HG03095 (cell line): ENCODE results near the gene SARDH.
"Not testable (repeated sequence)": the region's sequence is repeated elsewhere in the genome, so short reads cannot be mapped to it uniquely, and the experiment has no call there.

Experiments used
- ATAC-seq: cut with Tn5 transposase; IDR thresholded peaks from one replicate; pipeline ENCODE4 v1.9.1; 2021; ENCODE audit warnings: moderate library complexity; ENCODE audit not compliant: unreplicated experiment

Gene SARDH

DNA sequence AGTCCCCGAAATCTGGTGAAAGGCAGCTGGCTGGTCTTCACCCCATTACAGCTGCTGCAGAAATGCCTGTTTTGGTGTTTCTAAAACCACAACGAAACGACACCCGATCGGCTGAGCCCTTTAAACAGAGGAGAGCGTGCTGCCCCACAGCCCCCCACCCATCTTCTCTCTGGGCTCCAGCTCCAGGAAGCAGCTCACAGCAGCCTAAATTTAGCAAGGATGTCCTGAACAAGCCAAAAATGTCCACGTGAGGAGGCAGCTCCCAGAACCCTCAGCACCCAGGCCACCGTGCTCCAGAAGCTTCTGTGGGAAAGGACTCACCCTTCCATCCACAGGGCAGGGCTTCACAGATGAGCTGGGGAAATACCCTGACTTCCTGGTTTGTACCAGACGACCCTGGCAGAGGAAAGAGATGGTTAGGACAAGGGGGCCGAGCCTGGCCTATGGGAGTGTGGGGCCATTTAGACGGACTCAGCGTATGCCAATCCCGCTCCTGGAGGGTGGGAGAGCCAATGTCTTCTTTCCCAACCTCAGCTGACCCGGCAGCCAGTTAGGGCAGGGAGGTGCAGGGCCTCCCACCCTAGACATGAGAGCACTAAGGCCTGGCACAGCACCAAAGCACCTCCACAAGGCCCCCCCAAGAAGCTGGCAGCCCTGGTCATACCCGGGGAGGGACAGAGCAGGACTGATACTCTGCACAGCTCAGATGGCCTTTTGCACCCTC, 39.1 kb upstream of the SARDH start:
- ATAC-seq = no peak

DNA sequence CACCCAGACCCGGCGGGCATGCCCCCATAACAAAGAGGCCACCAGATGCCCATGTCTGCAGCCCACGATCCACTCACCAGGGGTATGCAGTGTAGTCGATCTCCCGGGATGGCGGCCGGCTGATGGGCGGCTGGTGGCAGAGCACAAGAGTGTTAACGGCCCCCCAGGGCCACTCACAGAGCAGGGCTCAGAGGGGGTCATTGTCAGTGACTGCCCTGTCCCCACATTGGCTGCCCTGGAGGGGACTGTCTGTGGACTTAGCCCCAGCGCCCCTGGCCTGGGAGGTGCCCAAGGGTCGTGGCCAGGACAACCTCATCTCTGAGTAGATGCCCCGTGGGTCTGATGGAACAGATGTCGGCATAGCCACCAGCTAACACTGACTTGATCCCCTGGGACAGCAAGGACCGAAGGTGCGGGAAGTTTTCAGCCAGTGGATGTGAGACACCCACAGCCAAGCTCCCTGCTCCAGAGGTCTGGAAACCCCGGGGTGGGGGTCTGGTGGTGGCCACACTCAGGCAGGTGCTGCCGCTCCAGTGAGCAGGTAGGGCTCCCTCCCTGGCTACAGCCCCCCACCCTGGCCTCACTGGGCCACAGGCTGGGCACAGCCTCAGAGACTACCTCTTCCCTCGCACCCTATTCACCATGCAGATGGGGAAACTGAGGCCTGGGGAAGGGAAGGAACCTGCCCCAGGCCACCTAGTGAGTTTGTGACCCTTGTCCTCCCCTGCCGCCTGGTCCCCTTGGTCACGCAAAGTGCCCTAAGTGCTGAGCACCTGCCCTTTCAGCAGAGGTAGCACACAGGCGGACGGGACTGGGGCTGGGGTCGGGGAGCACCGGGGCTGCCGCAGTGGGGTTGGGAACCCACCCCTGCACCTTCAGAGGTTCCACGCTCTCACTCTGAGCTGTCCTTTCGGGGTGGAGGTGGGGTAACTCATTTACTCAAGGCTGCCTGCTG, 38.1 kb upstream of the SARDH start:
- ATAC-seq = no peak

DNA sequence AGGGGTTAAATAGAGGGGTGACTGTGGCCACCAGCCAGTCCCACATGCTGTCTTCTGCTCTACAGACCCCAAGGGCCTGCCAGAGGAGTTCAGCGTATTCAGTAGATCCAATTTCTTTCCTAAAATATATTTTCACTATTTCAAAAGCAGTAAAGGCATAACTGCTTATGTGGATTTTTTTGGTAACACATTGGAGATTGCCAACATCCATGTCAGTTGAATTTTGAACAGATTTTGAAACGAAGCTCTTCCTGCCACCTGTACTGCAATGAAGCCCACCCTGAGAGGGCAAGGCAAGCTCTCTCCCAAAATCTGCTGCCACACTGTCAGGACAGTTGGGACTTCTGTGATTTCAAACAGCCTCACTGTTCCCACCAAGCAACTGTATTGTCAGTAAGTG, 37.1 kb upstream of the SARDH start:
- no peak for ATAC-seq

DNA sequence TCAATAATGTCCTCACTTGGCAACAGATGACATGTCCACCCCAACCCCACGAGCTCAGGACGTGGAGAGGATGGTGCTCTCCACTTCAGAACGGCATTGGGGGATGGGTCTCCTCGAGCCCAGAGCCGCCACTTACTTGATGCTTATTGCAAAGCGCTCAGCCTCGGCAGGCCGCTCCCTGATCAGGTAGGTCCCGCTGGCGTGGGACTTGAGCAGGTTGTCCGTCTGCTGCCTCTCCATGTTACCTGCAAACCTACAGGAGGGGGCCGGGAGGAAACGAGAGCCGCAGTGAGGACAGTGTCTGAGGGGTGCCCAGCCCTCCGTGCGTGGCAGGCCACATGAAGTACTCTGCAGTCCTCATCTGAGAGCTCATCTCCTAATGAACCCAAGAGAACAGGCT, 36.6 kb upstream of the SARDH start:
- ATAC-seq = no peak

DNA sequence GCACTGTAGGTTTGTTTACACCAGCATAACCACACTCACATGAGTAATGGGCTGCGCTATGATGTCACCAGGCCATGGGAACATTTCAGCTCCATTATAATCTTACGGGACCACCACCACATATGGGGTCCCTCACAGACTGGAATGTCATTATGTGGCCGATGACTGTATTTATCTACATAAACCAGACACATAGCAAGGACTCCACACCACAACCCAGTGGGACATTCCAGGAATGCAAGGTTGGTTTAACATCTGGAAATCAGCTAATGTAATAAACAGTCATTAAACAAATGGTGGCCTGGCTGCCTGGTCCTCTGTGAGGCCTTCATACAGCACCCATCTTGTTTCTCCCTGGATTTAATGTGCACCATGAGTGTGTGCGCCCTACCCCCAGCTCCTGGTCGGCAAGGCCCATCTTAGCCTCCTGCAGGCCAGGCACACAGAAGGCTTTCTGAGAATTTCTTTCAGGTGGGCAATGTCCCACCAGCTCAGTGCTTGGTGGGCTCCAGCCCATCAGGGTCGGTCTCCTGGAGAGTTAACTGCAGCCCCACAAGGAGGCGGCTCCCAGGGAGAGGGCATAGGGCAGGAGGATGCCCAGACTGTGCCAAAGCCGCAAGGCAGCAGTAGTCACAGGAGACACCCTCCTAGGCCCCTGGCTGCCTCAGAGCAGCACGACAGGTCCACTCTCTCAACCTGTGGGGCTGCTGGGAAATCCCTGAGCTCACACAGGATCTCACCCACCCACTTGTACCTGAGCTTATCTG, 35.9 kb upstream of the SARDH start:
- no peak for ATAC-seq

DNA sequence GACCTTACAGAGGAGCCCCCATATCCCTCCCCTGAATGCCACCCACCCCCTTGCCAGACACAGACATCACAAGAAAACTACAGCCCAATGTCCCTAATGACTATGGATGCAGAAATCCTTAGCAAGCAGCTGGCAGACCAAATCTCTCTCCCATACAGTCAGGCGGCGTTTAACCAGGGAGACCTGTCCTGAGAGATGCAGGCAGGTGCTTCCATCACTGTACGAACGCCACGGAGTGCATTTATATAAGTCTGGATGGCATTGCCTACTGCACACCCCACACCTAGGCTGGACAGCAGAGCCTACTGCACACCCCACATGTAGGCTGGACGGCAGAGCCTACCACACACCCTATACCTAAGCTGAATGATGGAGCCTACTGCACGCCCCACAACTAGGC, 34.4 kb upstream of the SARDH start:
- no peak for ATAC-seq

DNA sequence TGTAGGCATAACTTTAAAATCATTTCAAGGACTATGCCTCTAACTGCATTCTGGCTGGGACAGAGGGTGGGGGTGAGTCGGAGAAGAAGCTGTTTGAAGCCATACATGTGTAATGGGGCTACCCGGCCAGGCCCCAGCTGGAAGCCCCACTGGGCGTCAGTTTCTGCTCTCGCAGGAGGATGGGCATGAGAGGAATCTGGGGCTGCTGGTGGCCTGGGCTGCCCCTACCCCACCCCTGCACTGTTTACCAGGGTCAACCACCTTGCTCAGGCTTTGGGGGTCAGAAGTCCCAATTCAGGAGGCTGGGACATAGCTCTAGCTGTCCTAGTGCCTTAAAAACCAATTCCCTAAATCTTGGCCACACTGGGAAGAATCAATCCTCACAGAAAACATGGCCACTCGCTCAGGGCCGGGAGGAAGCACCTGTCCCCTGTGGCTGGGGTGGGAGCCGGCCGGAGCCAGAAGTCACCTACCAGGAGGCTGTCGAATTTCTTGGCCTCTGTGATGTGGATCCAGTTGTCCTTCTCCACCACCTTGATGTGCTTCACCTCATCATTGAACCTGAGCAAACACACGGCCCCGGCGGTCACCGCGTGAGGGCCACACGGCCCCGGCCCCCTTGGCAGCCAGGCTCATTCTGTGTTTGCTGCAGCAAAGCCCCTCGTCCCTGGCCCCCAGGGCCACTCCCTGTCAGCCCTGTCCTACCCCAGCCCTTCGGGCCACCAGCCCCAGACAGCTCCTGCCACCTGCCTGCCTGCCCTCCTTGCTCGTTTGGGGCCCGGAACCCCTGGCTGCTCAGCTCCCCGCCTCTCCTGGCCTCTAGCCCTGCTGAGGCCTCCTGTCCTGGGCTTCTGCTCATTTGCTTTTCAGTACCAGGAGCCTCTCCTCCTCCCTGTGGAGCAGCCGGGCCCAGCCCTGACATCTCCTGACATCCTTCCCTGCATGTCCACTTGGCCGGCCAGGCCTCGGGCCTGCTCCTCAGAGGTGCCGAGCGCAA, 33.6 kb upstream of the SARDH start:
- no peak for ATAC-seq

DNA sequence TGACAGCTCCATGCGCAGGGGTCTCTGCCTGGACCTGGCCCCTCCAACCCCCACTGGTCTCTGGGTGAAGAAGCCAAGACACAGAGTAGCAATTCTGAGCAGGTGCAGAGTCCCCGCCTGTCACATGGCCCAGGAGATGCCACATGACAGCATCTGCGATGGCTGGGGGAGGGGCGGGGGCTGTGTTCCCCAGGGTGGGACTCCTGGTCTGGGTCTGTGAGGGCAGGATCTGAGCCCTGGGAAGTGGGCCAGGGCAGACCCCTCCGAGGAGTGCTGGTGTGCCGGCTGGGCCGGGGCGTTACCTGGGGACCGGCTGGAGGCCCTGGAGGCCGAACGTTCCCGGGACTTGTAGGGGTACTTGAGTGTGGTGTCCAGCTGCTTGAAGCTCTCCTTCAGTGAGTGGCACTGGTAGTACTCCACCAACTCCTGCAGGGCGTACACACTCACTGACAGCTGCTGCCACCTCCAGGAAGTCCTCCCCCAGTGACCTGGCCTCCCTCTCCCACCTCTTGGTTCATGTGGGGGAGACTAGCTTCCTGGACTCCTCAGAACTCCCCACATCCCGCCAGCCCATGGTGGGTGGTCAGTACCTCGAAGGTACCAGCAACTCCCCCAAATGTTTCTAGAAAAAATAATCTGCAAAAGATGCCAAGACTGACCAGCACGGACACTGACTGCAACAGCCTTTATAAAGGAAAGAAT, 32.1 kb upstream of the SARDH start:
- no peak for ATAC-seq

DNA sequence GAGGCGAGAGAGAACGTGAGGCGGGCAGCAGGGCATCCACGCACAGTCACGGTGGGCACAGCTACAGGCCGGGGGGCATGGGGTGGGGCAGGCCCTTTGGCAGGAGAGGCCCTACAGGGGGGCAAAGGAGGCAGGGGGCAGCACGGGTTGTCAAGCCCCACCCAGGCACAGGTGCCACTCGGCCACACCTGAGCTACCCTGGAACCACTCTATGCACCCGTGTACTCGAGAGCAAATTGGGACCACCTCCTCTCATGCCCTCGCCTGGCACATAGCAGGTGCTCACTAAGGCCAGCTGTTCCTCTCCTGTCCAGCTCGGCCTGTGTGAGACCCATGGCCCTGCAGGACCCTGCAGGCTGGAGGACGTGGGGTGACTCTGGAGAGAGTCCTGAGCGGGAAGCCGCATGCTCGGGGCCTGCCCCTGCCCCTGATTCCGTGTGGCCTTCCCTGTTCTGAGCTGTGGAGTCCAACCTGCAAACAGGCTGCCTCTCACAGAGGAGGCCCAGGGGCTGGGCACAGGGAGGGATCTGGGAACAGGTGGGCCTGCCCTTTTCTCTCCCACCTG, 31.4 kb upstream of the SARDH start:
- ATAC-seq = no peak

DNA sequence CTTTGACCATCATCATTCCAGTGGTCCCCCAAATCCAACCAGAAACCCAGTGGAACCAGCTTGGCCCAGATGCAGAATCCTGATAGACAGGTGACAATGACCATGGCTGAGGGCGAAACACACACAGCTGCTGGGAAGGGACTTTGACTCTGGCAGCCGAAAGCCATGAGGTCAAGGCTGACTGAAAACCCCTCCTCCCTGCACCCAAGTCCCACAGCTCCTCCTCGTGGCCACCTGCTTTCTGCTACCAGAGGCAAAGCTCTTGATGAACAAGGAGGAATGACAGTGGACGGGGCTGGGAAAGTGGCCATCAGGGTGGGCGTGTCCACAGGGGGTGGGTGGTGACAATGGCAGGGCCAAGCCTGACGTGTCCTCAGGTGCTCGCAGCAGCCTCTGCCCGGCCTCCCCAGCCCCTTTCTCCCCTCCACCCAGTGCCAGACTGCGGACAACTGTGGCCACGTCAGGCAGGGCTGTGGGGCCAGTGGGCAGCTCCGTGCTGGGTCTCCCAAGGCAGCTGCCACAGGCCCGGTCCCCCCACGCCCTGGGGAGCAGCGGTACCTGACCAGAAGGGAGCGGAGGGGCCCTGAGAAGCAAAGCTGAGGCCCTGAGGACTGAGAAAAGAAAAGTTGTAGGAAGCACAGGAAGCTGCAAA, 30.8 kb upstream of the SARDH start:
- ATAC-seq = no peak

DNA sequence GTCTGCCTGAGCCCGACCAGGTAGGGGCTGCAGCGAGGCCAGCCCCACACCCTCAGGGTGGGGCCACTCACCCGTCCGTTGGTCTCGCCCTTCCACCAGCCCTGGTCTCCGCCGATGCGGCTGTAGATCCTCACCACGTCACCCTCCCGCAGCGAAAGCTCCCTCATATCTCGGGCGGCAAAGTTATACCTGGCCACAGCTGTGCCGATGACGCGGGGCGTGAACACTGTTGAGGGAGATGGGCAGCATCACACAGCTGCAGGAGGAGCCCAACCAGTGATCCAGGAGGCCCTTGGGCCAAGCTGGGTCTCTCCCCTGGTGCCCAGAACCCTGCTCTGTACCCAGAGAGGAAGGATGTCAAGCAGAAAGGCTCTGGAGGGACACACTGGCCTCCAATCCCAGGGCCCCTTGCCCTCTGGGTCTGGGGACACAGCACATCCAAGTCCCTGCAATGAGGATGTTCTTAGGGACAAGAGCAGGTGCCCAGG, 30.3 kb upstream of the SARDH start:
- no peak for ATAC-seq

DNA sequence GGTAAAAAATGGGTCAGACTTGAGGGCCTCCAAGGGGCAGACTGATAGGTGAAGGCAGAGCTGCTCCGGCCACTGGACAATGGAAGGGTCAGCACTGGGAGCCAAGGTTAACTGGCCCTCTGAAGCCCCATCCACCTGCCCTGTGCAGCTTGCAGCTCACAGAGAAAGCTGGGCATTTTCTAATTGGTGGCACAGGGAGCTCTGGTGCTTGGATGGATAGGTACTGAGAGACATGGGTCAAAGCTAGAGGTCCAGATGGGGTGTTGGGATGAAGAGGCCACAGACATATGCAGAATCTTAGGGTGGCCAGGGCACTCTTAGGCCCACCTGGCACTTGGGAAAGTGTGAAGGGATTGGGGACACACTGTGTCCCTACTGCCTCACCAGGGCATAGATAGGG, 29.5 kb upstream of the SARDH start:
- no peak for ATAC-seq

DNA sequence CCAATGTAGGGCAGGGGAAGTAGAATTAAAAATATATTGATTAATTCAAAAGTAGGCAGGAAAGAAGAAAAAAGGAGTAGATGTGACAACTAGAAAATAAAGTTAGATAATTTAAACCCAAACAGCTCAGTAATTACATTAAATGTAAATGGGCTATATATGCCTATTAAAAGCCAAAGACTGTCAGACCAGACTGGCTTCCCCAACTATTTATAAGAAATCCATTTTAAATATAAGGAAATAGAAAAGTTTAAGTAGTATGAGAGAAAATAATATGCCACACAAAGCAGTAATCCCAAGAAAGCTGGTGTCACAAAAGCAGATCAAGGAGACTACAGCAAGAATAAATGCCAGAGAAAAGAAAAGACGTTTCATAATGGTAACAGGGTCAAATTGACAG, 28.9 kb upstream of the SARDH start:
- no peak for ATAC-seq

DNA sequence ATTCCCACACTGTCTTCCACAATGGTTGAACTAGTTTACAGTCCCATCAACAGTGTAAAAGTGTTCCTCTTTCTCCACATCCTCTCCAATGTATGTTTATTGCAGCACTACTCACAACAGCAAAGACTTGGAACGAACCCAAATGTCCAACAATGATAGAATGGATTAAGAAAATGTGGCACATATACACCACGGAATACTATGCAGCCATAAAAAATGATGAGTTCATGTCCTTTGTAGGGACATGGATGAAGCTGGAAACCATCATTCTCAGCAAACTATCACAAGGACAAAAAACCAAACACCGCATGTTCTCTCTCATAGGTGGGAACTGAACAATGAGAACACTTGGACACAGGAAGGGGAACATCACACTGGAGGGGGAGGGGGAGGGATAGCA, 28.1 kb upstream of the SARDH start:
- not testable (repeated sequence) for ATAC-seq

DNA sequence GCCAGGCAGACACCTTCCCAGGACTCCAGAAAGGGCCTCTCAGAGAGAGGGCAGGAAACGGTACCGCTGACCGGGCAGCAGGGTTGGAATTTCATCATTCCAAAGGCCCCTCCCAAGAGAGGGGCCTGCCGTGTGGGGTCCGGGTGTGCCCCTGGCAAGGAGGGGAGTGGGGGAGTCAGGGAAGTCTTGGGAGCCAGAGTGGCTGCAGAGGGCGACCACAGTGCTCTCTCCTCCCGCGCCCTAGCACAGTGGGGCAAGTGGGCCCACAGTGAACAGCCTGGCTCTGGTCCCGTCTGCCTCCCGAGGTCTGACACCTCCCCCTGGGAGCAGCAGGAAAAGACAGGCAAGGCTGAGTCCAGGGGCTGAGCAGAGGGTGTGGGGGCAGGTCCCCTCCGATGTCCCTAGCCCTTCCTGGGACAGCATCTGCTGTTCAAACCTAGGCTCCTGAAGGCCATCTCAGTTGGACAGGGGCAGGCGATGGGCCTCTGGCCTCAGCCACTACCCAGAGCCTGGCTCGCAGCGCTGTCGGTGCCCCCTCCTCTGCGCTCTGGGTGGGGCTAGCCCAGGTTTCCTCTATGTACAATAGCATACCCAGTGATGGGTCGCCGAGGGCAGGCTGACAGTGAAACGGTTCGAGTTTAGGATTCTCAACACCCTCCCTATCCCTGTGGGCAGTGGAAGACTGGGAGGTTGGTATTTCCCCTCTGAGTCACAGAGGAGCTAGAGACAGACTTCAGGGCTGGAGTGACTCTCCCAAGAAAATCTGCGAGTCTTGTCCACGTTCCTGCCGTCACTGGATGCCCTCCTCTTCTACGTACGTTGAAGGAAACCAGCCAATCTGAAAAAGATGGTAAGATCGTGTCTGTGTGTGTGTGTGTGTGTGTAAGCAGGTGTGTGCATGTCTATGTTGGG, 25.4 kb upstream of the SARDH start:
- no peak for ATAC-seq

DNA sequence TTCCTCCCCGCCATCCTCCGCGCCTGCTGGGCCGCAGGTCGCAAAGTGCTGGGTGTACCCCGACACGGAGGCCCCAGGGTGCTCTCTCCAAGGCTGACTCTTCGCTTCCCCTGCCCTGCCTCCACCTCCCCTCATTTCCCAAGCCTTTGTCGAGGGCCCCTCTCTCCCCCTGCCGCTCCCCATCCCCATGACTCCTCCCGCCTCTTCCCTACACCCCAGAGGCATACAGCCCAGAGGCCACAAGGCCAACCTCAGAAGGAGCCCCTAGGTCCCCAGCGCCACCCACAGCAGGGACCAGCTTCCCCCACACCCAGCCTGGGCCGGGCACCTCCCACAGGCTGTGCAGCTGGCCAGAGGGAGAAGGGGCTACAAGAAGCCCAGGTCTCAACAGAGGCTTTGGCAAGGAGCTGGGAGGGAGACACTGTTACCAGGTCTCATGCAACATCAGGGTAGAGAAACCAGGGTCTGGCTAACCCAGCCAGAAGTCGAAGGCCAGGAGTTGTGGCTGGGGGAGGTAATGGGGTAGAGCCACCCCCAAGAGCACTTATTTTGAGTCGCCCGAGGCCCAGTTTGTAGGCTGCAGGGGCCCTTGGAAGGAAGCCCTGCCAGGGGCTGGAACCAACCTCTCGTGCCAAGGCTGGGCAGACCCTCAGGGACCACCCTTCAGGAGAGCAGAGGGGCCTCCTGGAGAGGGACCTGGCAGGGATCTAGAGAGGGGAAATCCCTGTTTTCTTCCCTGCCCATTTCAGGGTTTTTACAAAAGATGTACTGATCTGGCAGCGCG, 24.5 kb upstream of the SARDH start:
- no peak for ATAC-seq
